H9 (cell line): Measurements from ENCODE around the gene KIAA0825. TPM values are rescaled to one million over a fixed set of nuclear protein-coding genes. Genes with fewer than 3 reads are reported as not detected.

Experiments used
- DNase-seq: peaks from one replicate; pipeline ENCODE4 v3.0.0-alpha.2; 2017
- H2AFZ ChIP-seq: one replicate; pipeline ENCODE4 v1.6.1; 2013; ENCODE audit warnings: mild to moderate bottlenecking, low read length, control low read depth, moderate library complexity
- H2AK5ac ChIP-seq: 2 replicates; pipeline ENCODE4 v1.6.1; 2013; ENCODE audit warnings: low read length, control low read depth, mixed read lengths; ENCODE audit not compliant: insufficient read length
- H2BK120ac ChIP-seq: one replicate; pipeline ENCODE4 v1.6.1; 2013; ENCODE audit warnings: low read depth, mild to moderate bottlenecking, low read length, control low read depth, inconsistent platforms; ENCODE audit not compliant: poor library complexity, severe bottlenecking
- H2BK12ac ChIP-seq: 2 replicates; pipeline ENCODE4 v1.6.1; 2013; ENCODE audit warnings: low read length, control low read depth, mixed read lengths, low read depth; ENCODE audit not compliant: insufficient read length
- H2BK15ac ChIP-seq: 2 replicates; pipeline ENCODE4 v1.6.1; 2013; ENCODE audit warnings: low read depth, low read length, control low read depth
- H2BK20ac ChIP-seq: one replicate; pipeline ENCODE4 v1.6.1; 2013; ENCODE audit warnings: low read depth, mild to moderate bottlenecking, low read length, control low read depth, inconsistent platforms; ENCODE audit not compliant: poor library complexity, severe bottlenecking
- H2BK5ac ChIP-seq: 2 replicates; pipeline ENCODE4 v1.6.1; 2013; ENCODE audit warnings: low read length, control low read depth, mixed read lengths; ENCODE audit not compliant: insufficient read length
- H3K14ac ChIP-seq: 2 replicates; pipeline ENCODE4 v1.6.1; 2013; ENCODE audit warnings: low read length, control low read depth; ENCODE audit not compliant: insufficient read depth
- H3K18ac ChIP-seq: 2 replicates; pipeline ENCODE4 v1.6.1; 2013; ENCODE audit warnings: low read depth, mild to moderate bottlenecking, mixed read lengths, low read length, control low read depth; ENCODE audit not compliant: insufficient read length
- H3K23ac ChIP-seq: 2 replicates; pipeline ENCODE4 v1.6.1; 2013; ENCODE audit warnings: low read length, control low read depth, mixed read lengths, low read depth; ENCODE audit not compliant: insufficient read length
- H3K23me2 ChIP-seq: 2 replicates; pipeline ENCODE4 v1.6.1; 2013; ENCODE audit warnings: low read depth, mild to moderate bottlenecking, mixed read lengths, low read length, control low read depth; ENCODE audit not compliant: insufficient read length, poor library complexity, severe bottlenecking
- H3K27ac ChIP-seq: 2 replicates; pipeline ENCODE4 v1.5.1; 2013; ENCODE audit warnings: low read length, control low read depth, mixed read lengths, low read depth; ENCODE audit not compliant: insufficient read length
- H3K27me3 ChIP-seq: 2 replicates; pipeline ENCODE4 v1.6.1; 2013; ENCODE audit warnings: low read length, control low read depth, inconsistent platforms; ENCODE audit not compliant: insufficient read depth
- H3K4ac ChIP-seq: 2 replicates; pipeline ENCODE4 v1.6.1; 2013; ENCODE audit warnings: low read depth, mild to moderate bottlenecking, control low read depth, inconsistent platforms, low read length, moderate library complexity
- H3K4me1 ChIP-seq: 2 replicates; pipeline ENCODE4 v1.6.1; 2013; ENCODE audit warnings: low read length, control low read depth, inconsistent platforms; ENCODE audit not compliant: insufficient read depth
- H3K4me2 ChIP-seq: 2 replicates; pipeline ENCODE4 v1.6.1; 2013; ENCODE audit warnings: low read length, control low read depth, mixed read lengths; ENCODE audit not compliant: insufficient read length, insufficient read depth
- H3K56ac ChIP-seq: 2 replicates; pipeline ENCODE4 v1.6.1; 2013; ENCODE audit warnings: low read depth, mild to moderate bottlenecking, mixed read lengths, low read length, control low read depth; ENCODE audit not compliant: insufficient read length
- H3K79me1 ChIP-seq: 2 replicates; pipeline ENCODE4 v1.6.1; 2013; ENCODE audit warnings: low read depth, mild to moderate bottlenecking, moderate library complexity, low read length, control low read depth, inconsistent platforms; ENCODE audit not compliant: insufficient read depth, poor library complexity, severe bottlenecking
- H3K79me2 ChIP-seq: 2 replicates; pipeline ENCODE4 v1.6.1; 2013; ENCODE audit warnings: low read length, control low read depth, inconsistent platforms; ENCODE audit not compliant: insufficient read depth
- H3K9ac ChIP-seq: 2 replicates; pipeline ENCODE4 v1.6.1; 2013; ENCODE audit warnings: low read length, control low read depth, mixed read lengths; ENCODE audit not compliant: insufficient read length; ENCODE audit errors: extremely low read depth
- H3K9me3 ChIP-seq: one replicate; pipeline ENCODE4 v1.6.1; 2013; ENCODE audit warnings: low read depth, low read length, inconsistent platforms; ENCODE audit not compliant: control insufficient read depth
- H3T11ph ChIP-seq: one replicate; pipeline ENCODE4 v1.6.1; 2013; ENCODE audit warnings: mild to moderate bottlenecking, low read length, control low read depth, inconsistent platforms
- H4K20me1 ChIP-seq: one replicate; pipeline ENCODE4 v1.6.1; 2013; ENCODE audit not compliant: control insufficient read depth, insufficient read length, insufficient read depth
- H4K5ac ChIP-seq: 2 replicates; pipeline ENCODE4 v1.6.1; 2013; ENCODE audit warnings: low read depth, mild to moderate bottlenecking, mixed read lengths, low read length, control low read depth; ENCODE audit not compliant: insufficient read length
- H4K8ac ChIP-seq: replicated peaks from 2 replicates; pipeline ENCODE4 v1.6.1; 2013; ENCODE audit warnings: low read length, control low read depth, mixed read lengths, low read depth; ENCODE audit not compliant: insufficient read length
- H4K91ac ChIP-seq: 2 replicates; pipeline ENCODE4 v1.6.1; 2013; ENCODE audit warnings: low read depth, mild to moderate bottlenecking, moderate library complexity, mixed read lengths, low read length, control low read depth; ENCODE audit not compliant: insufficient read length
- H3K27ac Mint-ChIP-seq, 3 experiments: 2 replicates in 2 of 3; 3 replicates in 1 of 3; pipeline ENCODE4 v1.8.0; 2020 to 2021; ENCODE audit warnings: mixed read lengths in 3 of 3, mild to moderate bottlenecking in 1 of 3, moderate library complexity in 1 of 3
- H3K27me3 Mint-ChIP-seq: 2 replicates; pipeline ENCODE4 v1.8.0; 2021; ENCODE audit warnings: low read depth, mild to moderate bottlenecking, moderate library complexity, mixed read lengths
- H3K36me3 Mint-ChIP-seq, 3 experiments: 2 replicates in 2 of 3; 3 replicates in 1 of 3; pipeline ENCODE4 v1.8.0; 2020 to 2021; ENCODE audit warnings: low read depth in 3 of 3, mixed read lengths in 3 of 3; ENCODE audit not compliant: insufficient read depth in 1 of 3
- H3K4me1 Mint-ChIP-seq, 2 experiments: 2 replicates each; pipeline ENCODE4 v1.8.0; 2020; ENCODE audit warnings: mixed read lengths in 2 of 2
- H3K4me3 Mint-ChIP-seq, 2 experiments: 2 replicates in 1 of 2; 3 replicates in 1 of 2; pipeline ENCODE4 v1.8.0; 2020 to 2021; ENCODE audit warnings: mild to moderate bottlenecking in 2 of 2, mixed read lengths in 2 of 2, moderate library complexity in 1 of 2
- H3K9me3 Mint-ChIP-seq, 2 experiments: 2 replicates in 1 of 2; 3 replicates in 1 of 2; pipeline ENCODE4 v1.8.0; 2020; ENCODE audit warnings: mild to moderate bottlenecking in 2 of 2, mixed read lengths in 2 of 2, moderate library complexity in 1 of 2
- CTCF ChIP-seq: fragments of 200-600 bp; sonication (generic); conservative IDR thresholded peaks from 3 replicates; pipeline ENCODE4 v1.8.0; 2021; ENCODE audit warnings: antibody characterized with exemption, mild to moderate bottlenecking
- WGBS: extraction: QIAGEN DNeasy Blood & Tissue Kit; methylation state at CpG from one replicate; pipeline ENCODE4 v1.1.7; 2013; ENCODE audit warnings: missing lambda C conversion rate, low lambda C conversion rate, mixed read lengths; ENCODE audit not compliant: insufficient read length; ENCODE audit errors: extremely low coverage; 5-methylcytosine and 5-hydroxymethylcytosine counted together
- total RNA-seq: library from RNA; stranded (reverse); gene quantifications from 2 replicates; pipeline ENCODE4 v1.2.1, GENCODE V29; 2021

Gene KIAA0825
- total RNA-seq, 1 experiment from 2014 or later: 1.8 TPM

- no peak for DNase-seq
- Histone ChIP-seq H3K4me1 (no peaks in the 10 kb centered on the region), H3K23me2 (no peaks in the 10 kb centered on the region), H4K5ac (no peak overlapping the region), H4K20me1 (no peaks in the 10 kb centered on the region), H2AK5ac (no peak overlapping the region), H2BK120ac (no peak overlapping the region), H3K9me3 (no peaks in the 10 kb centered on the region), H4K8ac (no peak overlapping the region), H3K79me1 (peaks cover 3% of the 10 kb centered on the region), H3K27ac (no peak overlapping the region), H3T11ph (no peak overlapping the region), H3K4ac (no peak overlapping the region), H2BK15ac (no peak overlapping the region), H3K79me2 (no peaks in the 10 kb centered on the region), H2BK5ac (no peak overlapping the region), H2BK12ac (no peak overlapping the region), H3K27me3 (no peaks in the 10 kb centered on the region), H4K91ac (no peak overlapping the region), H3K18ac (no peak overlapping the region), H3K4me2 (no peak overlapping the region), H3K9ac (no peak overlapping the region), H2AFZ (no peak overlapping the region), H3K56ac (no peak overlapping the region), H2BK20ac (no peak overlapping the region), H3K14ac (no peak overlapping the region), H3K23ac (no peak overlapping the region)
- Mint-ChIP-seq H3K9me3 (peaks cover 17 to 25% of the 10 kb centered on the region in 2 experiments; a peak in 4 of 5 replicates), H3K4me3 (no peak overlapping the region), H3K27me3 (no peaks in the 10 kb centered on the region), H3K36me3 (peaks cover 37 to 50% (median 41%) of the 10 kb centered on the region in 3 experiments), H3K4me1 (no peaks in the 10 kb centered on the region), H3K27ac (peak overlapping the region in 2 of 3 experiments; percentile 20 to 61; a peak in 5 of 7 replicates)
- WGBS: no CpG with 5 or more reads among the region's 3 CpGs
- no peak for TF ChIP-seq CTCF
Measured at GRCh38 chr5:94661086-94661485, 42.7 kb upstream of the KIAA0825 start.
